Activated T-helper 2 cell treated with anti-CD3 and anti-CD28 coated beads, Interferon-gamma antibody, Interleukin-2, Interleukin-4, amounts not matched to agents 10 μg/mL and 5 μg/mL and 100 μg/mL, durations not matched to agents 14 hours and 24 hours and 36 hours (primary cell): ENCODE data around the gene TMEM202. TPM values are rescaled to one million over a fixed set of nuclear protein-coding genes. Genes with fewer than 3 reads are reported as not detected.
A peak's percentile ranks its signal among the peaks of the same experiment; 100 is the strongest.
"Not testable (repeated sequence)": the region's sequence is repeated elsewhere in the genome, so short reads cannot be mapped to it uniquely, and the experiment has no call there.

Experiments
- DNase-seq: peaks from one replicate; pipeline ENCODE4 v3.0.0; 2021; ENCODE audit warnings: low spot score
- H3K27ac Mint-ChIP-seq: one replicate; pipeline ENCODE4 v1.8.0; 2021; ENCODE audit warnings: mixed read lengths
- H3K27me3 Mint-ChIP-seq: one replicate; pipeline ENCODE4 v1.8.0; 2021; ENCODE audit warnings: low read depth, mixed read lengths
- H3K36me3 Mint-ChIP-seq: one replicate; pipeline ENCODE4 v1.8.0; 2021; ENCODE audit warnings: low read depth, mixed read lengths
- H3K4me1 Mint-ChIP-seq: one replicate; pipeline ENCODE4 v1.8.0; 2021; ENCODE audit warnings: low read depth, mixed read lengths
- H3K4me3 Mint-ChIP-seq: one replicate; pipeline ENCODE4 v1.8.0; 2021; ENCODE audit warnings: low read depth, mild to moderate bottlenecking, moderate library complexity, mixed read lengths
- H3K9me3 Mint-ChIP-seq: one replicate; pipeline ENCODE4 v1.8.0; 2021; ENCODE audit warnings: mixed read lengths
- intact Hi-C: fragments of 100-400 bp; cut with micrococcal nuclease; formaldehyde crosslinking; loops from one replicate; pipeline ENCODE4 v1.15.1; 2023
- total RNA-seq: library from RNA; stranded (reverse); gene quantifications from 2 replicates; pipeline ENCODE4 v1.2.3, GENCODE V29; 2022

TMEM202 gene
- total RNA-seq, 1 donor from 2014 or later, result not detected

- Mint-ChIP-seq H3K36me3 (peaks cover 5% of the 10 kb centered on the region), H3K4me3 (peak within 1 kb of the TSS; percentile 89), H3K27ac (peak within 1 kb of the TSS; percentile 91), H3K9me3 (no peaks in the 10 kb centered on the region), H3K27me3 (peaks cover under 1% of the 10 kb centered on the region), H3K4me1 (peaks cover 27% of the 10 kb centered on the region)
- intact Hi-C loops, result loop anchor here (1.0 to 5.0 kb wide), 3 partner anchors 97 to 147 kb away; partner anchors contain the start of gene PARP6
- peak; percentile 96 for DNase-seq
These were observed 22.1 kb upstream of the TMEM202 start, which contains the start of gene HEXA for GRCh38 chr15:72375846-72376581. HEXA (minus strand) TSS chr15:72376014; CDS start chr15:72375972, 42 bp downstream.

GRCh38 chr15:72377331-72377730, 20.8 kb upstream of the TMEM202 start:
- Mint-ChIP-seq H3K36me3 (peaks cover 5% of the 10 kb centered on the region), H3K27me3 (peaks cover 3% of the 10 kb centered on the region), H3K27ac (no peak overlapping the region), H3K9me3 (no peaks in the 10 kb centered on the region), H3K4me1 (peaks cover 27% of the 10 kb centered on the region), H3K4me3 (no peak overlapping the region)
- intact Hi-C loops, result loop anchor here (2.0 to 5.0 kb wide), 2 partner anchors 105 to 149 kb away; partner anchors contain the start of gene PARP6
- no peak for DNase-seq

DNA sequence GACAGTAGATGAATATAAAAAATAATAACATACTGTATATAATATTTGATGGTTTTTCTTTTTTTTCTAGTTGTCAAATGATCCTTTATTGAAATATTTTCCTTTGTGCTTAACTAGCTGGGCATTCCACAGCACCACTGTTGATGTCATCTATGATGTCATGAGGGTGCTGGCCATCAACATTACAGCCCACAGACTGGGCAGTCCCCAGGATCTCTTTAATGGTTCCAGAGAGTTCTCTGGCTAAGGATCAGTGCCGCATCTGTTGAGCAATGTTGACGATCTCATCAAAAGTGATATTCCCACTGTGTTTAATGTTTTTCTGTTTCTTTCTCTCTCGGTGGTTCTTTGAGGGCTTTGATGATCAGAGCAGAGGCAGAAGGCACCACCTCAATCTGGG, 19.0 kb upstream of the TMEM202 start:
- intact Hi-C loops, result loop anchor here (5.0 kb wide), 1 partner anchor 107 kb away; the partner anchor contains the start of gene PARP6
- H3K27ac Mint-ChIP-seq, result not testable (repeated sequence)

GRCh38 chr15:72379856-72380430, 18.2 kb upstream of the TMEM202 start:
- peaks cover 14% of the 10 kb centered on the region for H3K4me1 Mint-ChIP-seq
- DNase-seq, result no peak
- H3K36me3 Mint-ChIP-seq, result no peaks in the 10 kb centered on the region
- peaks cover 9% of the 10 kb centered on the region for H3K27me3 Mint-ChIP-seq
- no peak overlapping the region for H3K27ac Mint-ChIP-seq
- intact Hi-C loops, result loop anchor here (5.0 kb wide), 1 partner anchor 108 kb away; the partner anchor contains the start of gene PARP6
- H3K9me3 Mint-ChIP-seq, result no peaks in the 10 kb centered on the region
- no peak overlapping the region for H3K4me3 Mint-ChIP-seq

More for the DNA sequence above, 19.0 kb upstream of the TMEM202 start:
- H3K9me3 Mint-ChIP-seq, H3K36me3 Mint-ChIP-seq, DNase-seq, H3K4me3 Mint-ChIP-seq, H3K27me3 Mint-ChIP-seq: not testable (repeated sequence)
- H3K4me1 Mint-ChIP-seq, result peaks cover 21% of the 10 kb centered on the region

GRCh38 chr15:72380743-72381142, 17.4 kb upstream of the TMEM202 start:
- no peaks in the 10 kb centered on the region for H3K36me3 Mint-ChIP-seq
- intact Hi-C loops, result no loop called here

GRCh38 chr15:72382146-72382545, 16.0 kb upstream of the TMEM202 start:
- H3K9me3 Mint-ChIP-seq, result no peaks in the 10 kb centered on the region
- H3K27me3 Mint-ChIP-seq, result peaks cover 13% of the 10 kb centered on the region
- no peaks in the 10 kb centered on the region for H3K4me1 Mint-ChIP-seq
- DNase-seq, result no peak
- no peak overlapping the region for H3K4me3 Mint-ChIP-seq
- H3K36me3 Mint-ChIP-seq, result no peaks in the 10 kb centered on the region
- H3K27ac Mint-ChIP-seq, result no peak overlapping the region
- intact Hi-C loops, result no loop called here

More at GRCh38 chr15:72380743-72381142, 17.4 kb upstream of the TMEM202 start:
- Mint-ChIP-seq H3K4me3 (no peak overlapping the region), H3K9me3 (no peaks in the 10 kb centered on the region), H3K4me1 (peaks cover 8% of the 10 kb centered on the region), H3K27me3 (peaks cover 13% of the 10 kb centered on the region), H3K27ac (no peak overlapping the region)
- DNase-seq, result no peak

- Mint-ChIP-seq H3K9me3 (no peaks in the 10 kb centered on the region), H3K36me3 (no peaks in the 10 kb centered on the region), H3K27ac (no peak overlapping the region), H3K4me1 (no peaks in the 10 kb centered on the region), H3K27me3 (peaks cover 12% of the 10 kb centered on the region), H3K4me3 (no peak overlapping the region)
- intact Hi-C loops, result no loop called here
- no peak for DNase-seq
These were observed 10.4 kb upstream of the TMEM202 start for GRCh38 chr15:72387741-72388140.

GRCh38 chr15:72389231-72389630, 8.9 kb upstream of the TMEM202 start:
- Mint-ChIP-seq H3K36me3 (no peaks in the 10 kb centered on the region), H3K4me3 (no peak overlapping the region), H3K27ac (no peak overlapping the region), H3K9me3 (no peaks in the 10 kb centered on the region), H3K27me3 (peaks cover 8% of the 10 kb centered on the region), H3K4me1 (no peaks in the 10 kb centered on the region)
- no peak for DNase-seq
- intact Hi-C loops, result no loop called here

DNA sequence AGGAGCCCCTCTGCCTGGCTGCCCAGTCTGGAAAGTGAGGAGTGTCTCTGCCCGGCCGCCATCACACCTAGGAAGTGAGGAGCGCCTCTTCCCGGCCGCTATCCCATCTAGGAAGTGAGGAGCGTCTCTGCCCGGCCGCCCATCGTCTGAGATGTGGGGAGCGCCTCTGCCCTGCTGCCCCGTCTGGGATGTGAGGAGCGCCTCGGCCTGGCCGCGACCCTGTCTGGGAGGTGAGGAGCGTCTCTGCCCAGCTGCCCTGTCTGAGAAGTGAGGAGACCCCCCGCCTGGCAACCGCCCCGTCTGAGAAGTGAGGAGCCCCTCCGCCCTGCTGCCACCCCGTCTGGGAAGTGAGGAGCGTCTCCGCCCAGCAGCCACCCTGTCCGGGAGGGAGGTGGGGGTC, 1.8 kb upstream of the TMEM202 start:
- H3K27me3 Mint-ChIP-seq, H3K36me3 Mint-ChIP-seq, H3K27ac Mint-ChIP-seq, H3K4me1 Mint-ChIP-seq, H3K4me3 Mint-ChIP-seq, DNase-seq, H3K9me3 Mint-ChIP-seq, intact Hi-C loops: not testable (repeated sequence)

DNA sequence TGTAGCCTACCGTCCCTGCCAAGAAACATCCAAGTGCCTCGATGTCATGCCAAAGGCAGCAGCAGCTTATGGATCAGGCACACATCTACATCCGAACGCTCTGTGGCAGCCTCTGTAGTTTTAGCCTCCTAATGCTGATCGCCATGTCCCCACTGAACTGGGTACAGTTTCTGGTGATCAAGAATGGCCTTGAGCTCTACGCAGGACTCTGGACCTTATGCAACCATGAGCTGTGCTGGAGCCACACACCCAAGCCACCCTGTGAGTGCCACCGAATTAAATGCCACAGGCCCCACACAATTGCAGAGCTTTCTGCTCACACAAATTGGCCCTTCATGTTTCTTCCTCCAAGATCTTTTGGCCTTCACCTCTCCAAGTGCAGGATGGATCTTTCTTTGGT, 543 bp downstream of the TMEM202 start:
- Mint-ChIP-seq H3K27me3 (peaks cover 6% of the 10 kb centered on the region), H3K36me3 (no peaks in the 10 kb centered on the region)
- intact Hi-C loops, result no loop called here

DNA sequence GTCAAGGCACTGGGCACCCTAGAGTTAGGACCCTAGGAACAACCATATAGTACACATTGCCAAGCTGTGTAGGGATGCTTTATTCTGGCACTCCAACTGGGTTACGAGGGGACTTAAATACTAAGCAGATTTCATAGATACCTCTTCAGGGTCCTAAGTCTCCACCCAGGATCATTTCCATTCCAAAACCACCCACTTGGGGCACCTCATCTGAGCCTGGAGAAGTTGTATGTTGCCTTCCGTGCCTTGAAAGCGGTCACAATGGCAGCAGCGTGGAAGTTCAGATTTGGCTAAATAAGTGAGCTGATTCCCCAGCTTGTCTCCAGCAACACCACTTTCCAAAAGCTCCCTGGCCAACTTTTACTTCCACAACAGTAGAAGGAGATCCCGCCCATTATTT, 4.6 kb downstream of the TMEM202 start:
- no peak for DNase-seq
- Mint-ChIP-seq H3K4me3 (no peak overlapping the region), H3K36me3 (no peaks in the 10 kb centered on the region), H3K4me1 (no peaks in the 10 kb centered on the region), H3K9me3 (no peaks in the 10 kb centered on the region), H3K27ac (no peak overlapping the region), H3K27me3 (peaks cover 17% of the 10 kb centered on the region)
- intact Hi-C loops, result no loop called here

More for the DNA sequence above, 543 bp downstream of the TMEM202 start:
- peaks cover 4% of the 10 kb centered on the region for H3K9me3 Mint-ChIP-seq
- no peak overlapping the region for H3K4me3 Mint-ChIP-seq
- H3K27ac Mint-ChIP-seq, result no peak overlapping the region
- H3K4me1 Mint-ChIP-seq, result no peaks in the 10 kb centered on the region
- no peak for DNase-seq

DNA sequence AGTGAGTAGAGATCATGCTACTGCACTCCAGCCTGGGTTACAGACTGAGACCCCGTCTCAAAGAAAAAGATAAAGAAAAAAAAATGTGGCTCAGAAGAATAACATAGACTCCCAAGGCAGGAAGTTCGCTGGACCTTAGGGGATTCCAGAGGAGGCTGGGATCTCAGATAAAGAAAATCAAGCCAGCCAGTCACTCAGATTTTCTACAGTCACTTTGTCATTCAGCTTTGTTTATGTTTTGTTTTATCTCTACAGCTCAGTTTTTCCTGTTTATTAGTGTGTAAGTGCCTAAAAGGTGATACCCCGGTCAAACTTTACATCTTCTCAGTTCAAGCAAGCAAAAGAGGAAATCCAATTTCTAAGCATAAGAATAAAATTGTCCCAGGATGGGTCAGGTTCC, 6.3 kb downstream of the TMEM202 start:
- Mint-ChIP-seq H3K27ac (no peak overlapping the region), H3K9me3 (no peaks in the 10 kb centered on the region), H3K4me1 (no peaks in the 10 kb centered on the region), H3K4me3 (no peak overlapping the region), H3K27me3 (peaks cover 17% of the 10 kb centered on the region), H3K36me3 (no peaks in the 10 kb centered on the region)
- no peak for DNase-seq
- intact Hi-C loops, result no loop called here

DNA sequence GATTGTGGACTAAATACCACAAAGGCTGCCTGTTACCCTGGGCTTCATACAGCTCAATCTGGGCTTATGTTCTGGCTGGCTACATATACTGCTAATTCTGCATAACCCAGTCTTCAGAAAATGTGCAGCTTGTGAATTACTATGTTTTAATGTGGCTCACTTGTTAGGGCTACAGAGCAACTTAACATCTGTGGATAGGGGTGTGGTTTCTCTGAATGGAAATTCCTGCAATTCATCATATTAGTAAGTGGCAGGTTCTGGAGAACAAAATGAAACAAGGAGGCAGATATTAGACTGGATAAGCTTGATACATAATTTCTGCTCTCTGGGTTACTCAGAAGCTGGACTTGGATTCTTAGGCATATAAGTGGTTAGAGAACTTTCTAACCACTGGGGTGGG, 6.7 kb downstream of the TMEM202 start:
- intact Hi-C loops, result no loop called here
- Mint-ChIP-seq H3K4me3 (no peak overlapping the region), H3K4me1 (no peaks in the 10 kb centered on the region), H3K36me3 (no peaks in the 10 kb centered on the region), H3K27me3 (peaks cover 19% of the 10 kb centered on the region), H3K27ac (no peak overlapping the region), H3K9me3 (no peaks in the 10 kb centered on the region)
- DNase-seq, result no peak
